GM10266 (cell line): ENCODE data around the gene KCP.

ENCODE experiments used
- DNase-seq: peaks from one replicate; pipeline ENCODE4 v3.0.0; 2012; ENCODE audit errors: extremely low spot score
- TF ChIP-seq, protein P1 (sequence below): IDR thresholded peaks from 2 replicates; pipeline ENCODE4 v1.5.1; 2012; ENCODE audit warnings: mild to moderate bottlenecking, low read depth; ENCODE audit not compliant: control insufficient read depth, insufficient read depth; ENCODE audit errors: missing control alignments

The KCP gene

GRCh38 chr7:128878226-128879105 is 32.0 kb downstream of the KCP start:
- no peak for DNase-seq
- TF ChIP-seq, protein P1, sequence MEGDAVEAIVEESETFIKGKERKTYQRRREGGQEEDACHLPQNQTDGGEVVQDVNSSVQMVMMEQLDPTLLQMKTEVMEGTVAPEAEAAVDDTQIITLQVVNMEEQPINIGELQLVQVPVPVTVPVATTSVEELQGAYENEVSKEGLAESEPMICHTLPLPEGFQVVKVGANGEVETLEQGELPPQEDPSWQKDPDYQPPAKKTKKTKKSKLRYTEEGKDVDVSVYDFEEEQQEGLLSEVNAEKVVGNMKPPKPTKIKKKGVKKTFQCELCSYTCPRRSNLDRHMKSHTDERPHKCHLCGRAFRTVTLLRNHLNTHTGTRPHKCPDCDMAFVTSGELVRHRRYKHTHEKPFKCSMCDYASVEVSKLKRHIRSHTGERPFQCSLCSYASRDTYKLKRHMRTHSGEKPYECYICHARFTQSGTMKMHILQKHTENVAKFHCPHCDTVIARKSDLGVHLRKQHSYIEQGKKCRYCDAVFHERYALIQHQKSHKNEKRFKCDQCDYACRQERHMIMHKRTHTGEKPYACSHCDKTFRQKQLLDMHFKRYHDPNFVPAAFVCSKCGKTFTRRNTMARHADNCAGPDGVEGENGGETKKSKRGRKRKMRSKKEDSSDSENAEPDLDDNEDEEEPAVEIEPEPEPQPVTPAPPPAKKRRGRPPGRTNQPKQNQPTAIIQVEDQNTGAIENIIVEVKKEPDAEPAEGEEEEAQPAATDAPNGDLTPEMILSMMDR: no peak

DNA sequence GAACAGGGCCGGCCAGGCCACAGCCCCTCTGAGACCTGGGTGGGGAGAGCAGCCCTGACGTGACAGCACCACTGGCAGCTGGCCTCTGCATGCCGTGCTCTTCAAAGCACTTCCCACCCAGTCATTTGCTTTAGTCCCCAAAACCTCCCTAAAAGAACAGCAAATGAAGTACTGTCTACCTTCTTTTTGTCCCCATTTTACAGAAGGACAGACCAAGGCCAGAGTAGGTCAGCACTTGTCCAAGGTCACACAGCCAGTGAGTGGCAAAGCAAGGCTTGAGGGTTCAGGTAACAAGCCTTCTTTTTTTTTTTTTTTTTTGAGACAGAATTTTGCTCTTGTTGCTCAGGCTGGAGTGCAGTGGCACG is 32.8 kb downstream of the KCP start:
- no peak for DNase-seq
- TF ChIP-seq, protein P1: no peak

- DNase-seq: no peak
- TF ChIP-seq, protein P1: no peak
Measured at GRCh38 chr7:128876978-128877755, 33.3 kb downstream of the KCP start.

DNA sequence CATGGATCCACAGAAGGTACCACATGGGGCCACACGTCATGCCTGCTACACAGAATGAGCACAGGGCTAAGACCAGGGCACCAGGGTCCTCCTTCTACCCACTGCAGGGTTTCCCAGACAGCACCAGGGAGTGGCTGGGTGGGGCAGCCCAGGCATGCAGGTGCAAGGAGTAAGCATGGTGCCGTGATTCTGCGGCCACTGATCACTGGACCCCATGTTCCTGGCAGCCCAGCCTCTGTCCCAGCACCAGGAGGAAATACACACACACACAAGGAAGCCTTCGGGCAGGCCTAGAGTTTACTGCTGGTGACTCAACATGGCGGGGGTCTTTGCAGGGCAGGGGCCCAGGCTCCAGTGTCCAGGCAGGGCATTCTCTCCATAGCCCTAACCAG is 33.9 kb downstream of the KCP start:
- TF ChIP-seq, protein P1: no peak
- DNase-seq: no peak

DNA sequence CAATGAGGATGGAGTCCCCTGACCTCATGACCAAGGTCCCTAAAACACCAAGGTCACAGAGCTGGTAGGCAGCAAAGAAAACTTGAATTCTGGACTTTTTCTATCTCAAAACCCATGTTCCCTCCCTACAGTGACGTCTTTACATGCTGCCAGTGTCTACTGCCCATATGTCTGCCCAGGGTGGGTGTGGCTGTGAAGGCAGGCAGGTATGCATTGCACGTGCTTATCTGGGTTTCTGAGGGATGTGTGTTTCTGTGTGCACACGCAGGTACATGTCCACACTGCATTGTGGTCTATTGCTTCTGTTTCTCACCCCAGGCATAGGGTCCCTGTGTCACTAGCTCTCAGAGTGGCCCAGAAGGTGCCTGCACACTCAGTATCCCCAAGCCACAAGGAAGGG is 34.4 kb downstream of the KCP start:
- TF ChIP-seq, protein P1: no peak

GRCh38 chr7:128875523-128875948 is 35.0 kb downstream of the KCP start:
- TF ChIP-seq, protein P1: no peak
- no peak for DNase-seq

More for the DNA sequence above, 34.4 kb downstream of the KCP start:
- DNase-seq: no peak
